ENCODE measurements around the gene SRPK2.

Gene SRPK2

DNA sequence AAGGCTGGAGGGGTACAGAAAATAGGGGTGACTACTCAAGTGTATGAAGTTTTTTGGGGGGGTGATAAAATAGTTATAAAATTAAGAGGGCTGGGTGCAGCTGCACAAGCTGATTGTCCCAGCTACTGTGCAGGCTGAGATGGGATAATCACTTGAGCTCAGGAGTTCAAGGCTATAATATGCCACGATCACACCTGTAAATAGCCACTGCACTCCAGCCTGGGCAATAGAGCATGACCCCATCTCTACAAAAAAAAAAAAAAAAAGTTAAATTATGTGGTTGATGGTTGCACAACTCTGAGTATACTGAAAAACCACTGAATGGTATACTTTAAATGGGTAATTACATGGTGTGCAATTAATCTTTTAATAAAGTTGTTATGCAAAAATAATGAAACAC is 172.9 kb downstream of the SRPK2 start:
- H3K4me1 ChIP-seq (ENCODE audit: control insufficient read depth in 5 of 5, insufficient read depth in 5 of 5, low read length in 5 of 5), result peaks cover 0 to 6% (median 1%) of the 10 kb centered on the region in 5 donors
- H3K27me3 ChIP-seq (ENCODE audit: control insufficient read depth in 5 of 5, insufficient read depth in 4 of 5, low read length in 5 of 5), result no peaks in the 10 kb centered on the region
- H3K9me3 ChIP-seq (ENCODE audit: control insufficient read depth in 5 of 5, low read length in 5 of 5), result no peaks in the 10 kb centered on the region
- no peak overlapping the region for H3K9ac ChIP-seq (ENCODE audit: low read length in 5 of 5)
- no peak overlapping the region for H3K27ac ChIP-seq (ENCODE audit: low read depth, low read length)
- no peak overlapping the region for H3K4me3 ChIP-seq (ENCODE audit: low read depth in 1 of 5, low read length in 5 of 5)
- no peaks in the 10 kb centered on the region for H3K36me3 ChIP-seq (ENCODE audit: control insufficient read depth in 5 of 5, insufficient read depth in 5 of 5, low read length in 5 of 5)

DNA sequence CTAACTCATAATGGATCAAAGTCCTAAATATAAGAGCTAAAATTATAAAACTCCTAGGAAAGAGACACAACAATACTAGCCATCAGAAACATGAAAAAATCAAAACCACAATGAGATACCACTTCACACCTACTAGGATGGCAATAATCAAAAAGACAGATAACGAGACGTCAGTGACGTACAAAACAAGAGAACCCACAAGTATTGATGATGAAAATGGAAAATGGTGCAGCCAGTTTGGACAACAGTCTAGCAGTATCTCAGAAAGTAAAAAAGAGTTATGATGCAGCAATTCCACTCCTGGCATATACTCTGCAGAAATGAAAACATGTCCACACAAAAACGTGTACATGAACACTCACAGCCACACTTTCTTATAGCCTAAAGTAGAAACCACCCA is 173.5 kb downstream of the SRPK2 start:
- Histone ChIP-seq H3K4me3 (ENCODE audit: low read depth in 1 of 5, low read length in 5 of 5) (no peak overlapping the region), H3K27ac (ENCODE audit: low read depth, low read length) (no peak overlapping the region), H3K4me1 (ENCODE audit: control insufficient read depth in 5 of 5, insufficient read depth in 5 of 5, low read length in 5 of 5) (peaks cover 0 to 10% (median 7%) of the 10 kb centered on the region in 5 donors), H3K36me3 (ENCODE audit: control insufficient read depth in 5 of 5, insufficient read depth in 5 of 5, low read length in 5 of 5) (no peaks in the 10 kb centered on the region), H3K9ac (ENCODE audit: low read length in 5 of 5) (no peak overlapping the region), H3K27me3 (ENCODE audit: control insufficient read depth in 5 of 5, insufficient read depth in 4 of 5, low read length in 5 of 5) (no peaks in the 10 kb centered on the region), H3K9me3 (ENCODE audit: control insufficient read depth in 5 of 5, low read length in 5 of 5) (no peaks in the 10 kb centered on the region)

DNA sequence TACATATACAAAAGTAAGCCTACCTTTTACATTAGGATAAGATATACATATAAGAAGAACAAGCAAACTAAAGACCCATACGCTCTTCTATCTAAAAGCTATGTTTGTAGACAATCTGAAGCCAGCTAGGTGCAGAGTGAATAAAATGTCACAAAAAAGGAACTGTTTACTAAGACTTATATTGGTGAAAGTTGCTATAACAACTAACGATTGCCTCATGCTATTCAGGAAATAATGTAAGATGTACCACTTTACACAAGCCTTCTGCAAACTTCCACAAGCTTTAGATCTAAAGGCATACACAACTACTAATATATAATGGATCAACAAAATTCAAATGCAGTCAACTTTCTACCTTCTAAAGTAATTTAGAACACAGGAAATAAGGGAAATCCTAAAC is 175.1 kb downstream of the SRPK2 start:
- H3K9ac ChIP-seq (ENCODE audit: low read length in 5 of 5), result no peak overlapping the region
- no peak overlapping the region for H3K27ac ChIP-seq (ENCODE audit: low read depth, low read length)
- H3K27me3 ChIP-seq (ENCODE audit: control insufficient read depth in 5 of 5, insufficient read depth in 4 of 5, low read length in 5 of 5), result no peaks in the 10 kb centered on the region
- H3K9me3 ChIP-seq (ENCODE audit: control insufficient read depth in 5 of 5, low read length in 5 of 5), result no peaks in the 10 kb centered on the region
- no peak overlapping the region for H3K4me3 ChIP-seq (ENCODE audit: low read depth in 1 of 5, low read length in 5 of 5)
- peaks cover 0 to 11% (median 7%) of the 10 kb centered on the region in 5 donors for H3K4me1 ChIP-seq (ENCODE audit: control insufficient read depth in 5 of 5, insufficient read depth in 5 of 5, low read length in 5 of 5)
- H3K36me3 ChIP-seq (ENCODE audit: control insufficient read depth in 5 of 5, insufficient read depth in 5 of 5, low read length in 5 of 5), result no peaks in the 10 kb centered on the region

DNA sequence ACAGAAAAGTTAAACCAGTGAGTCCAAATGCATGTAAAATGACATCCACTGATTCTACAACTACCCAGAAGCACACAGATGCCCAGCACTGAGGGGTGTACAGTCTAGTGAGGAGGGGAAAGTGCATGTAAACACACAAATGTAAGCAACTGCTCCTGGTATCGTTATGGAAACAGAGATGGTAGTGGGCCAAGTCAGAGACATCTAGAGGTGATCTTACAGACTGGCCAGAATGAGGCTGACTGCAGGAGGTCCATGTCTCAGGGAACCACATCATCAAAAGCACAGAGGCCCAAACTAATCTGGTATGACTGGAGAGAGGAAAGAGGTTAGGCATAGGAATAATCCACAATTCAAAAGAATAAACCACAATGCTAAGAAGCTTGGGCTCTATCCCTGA is 176.5 kb downstream of the SRPK2 start:
- Histone ChIP-seq H3K27ac (ENCODE audit: low read depth, low read length) (no peak overlapping the region), H3K4me1 (ENCODE audit: control insufficient read depth in 5 of 5, insufficient read depth in 5 of 5, low read length in 5 of 5) (peaks cover 0 to 11% (median 7%) of the 10 kb centered on the region in 5 donors), H3K27me3 (ENCODE audit: control insufficient read depth in 5 of 5, insufficient read depth in 4 of 5, low read length in 5 of 5) (no peaks in the 10 kb centered on the region), H3K36me3 (ENCODE audit: control insufficient read depth in 5 of 5, insufficient read depth in 5 of 5, low read length in 5 of 5) (no peaks in the 10 kb centered on the region), H3K9me3 (ENCODE audit: control insufficient read depth in 5 of 5, low read length in 5 of 5) (no peaks in the 10 kb centered on the region), H3K9ac (ENCODE audit: low read length in 5 of 5) (no peak overlapping the region), H3K4me3 (ENCODE audit: low read depth in 1 of 5, low read length in 5 of 5) (no peak overlapping the region)

DNA sequence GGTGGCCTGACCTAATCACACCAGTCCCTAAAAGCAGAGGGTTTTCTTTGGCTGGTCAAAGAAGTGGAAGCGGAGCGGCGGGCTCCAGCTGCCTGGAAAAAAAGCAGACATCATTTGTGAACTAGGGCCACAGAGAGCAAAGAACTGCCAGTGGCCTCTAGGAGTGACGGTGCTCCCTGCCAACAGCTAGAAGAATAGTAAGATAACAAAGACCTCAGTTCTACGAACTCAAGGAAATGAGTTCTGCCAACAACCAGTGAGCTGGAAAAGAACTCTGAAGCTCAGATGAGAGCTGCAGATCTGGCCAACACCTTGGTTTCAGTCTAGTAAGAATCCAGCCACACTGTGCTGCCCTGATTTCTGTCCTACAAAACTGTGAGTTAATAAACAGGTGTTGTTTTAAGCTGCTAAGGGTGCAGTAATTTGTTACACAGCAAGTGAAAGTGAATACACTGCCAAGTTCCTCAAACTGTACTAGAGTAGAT is 178.0 kb downstream of the SRPK2 start:
- peak overlapping the region in 1 of 5 donors; percentile 30 for H3K9ac ChIP-seq (ENCODE audit: low read length in 5 of 5)
- no peaks in the 10 kb centered on the region for H3K36me3 ChIP-seq (ENCODE audit: control insufficient read depth in 5 of 5, insufficient read depth in 5 of 5, low read length in 5 of 5)
- H3K27ac ChIP-seq (ENCODE audit: low read depth, low read length), result no peak overlapping the region
- H3K9me3 ChIP-seq (ENCODE audit: control insufficient read depth in 5 of 5, low read length in 5 of 5), result no peaks in the 10 kb centered on the region
- no peak overlapping the region for H3K4me3 ChIP-seq (ENCODE audit: low read depth in 1 of 5, low read length in 5 of 5)
- H3K27me3 ChIP-seq (ENCODE audit: control insufficient read depth in 5 of 5, insufficient read depth in 4 of 5, low read length in 5 of 5), result no peaks in the 10 kb centered on the region
- peaks cover 0 to 11% (median 7%) of the 10 kb centered on the region in 5 donors for H3K4me1 ChIP-seq (ENCODE audit: control insufficient read depth in 5 of 5, insufficient read depth in 5 of 5, low read length in 5 of 5)

DNA sequence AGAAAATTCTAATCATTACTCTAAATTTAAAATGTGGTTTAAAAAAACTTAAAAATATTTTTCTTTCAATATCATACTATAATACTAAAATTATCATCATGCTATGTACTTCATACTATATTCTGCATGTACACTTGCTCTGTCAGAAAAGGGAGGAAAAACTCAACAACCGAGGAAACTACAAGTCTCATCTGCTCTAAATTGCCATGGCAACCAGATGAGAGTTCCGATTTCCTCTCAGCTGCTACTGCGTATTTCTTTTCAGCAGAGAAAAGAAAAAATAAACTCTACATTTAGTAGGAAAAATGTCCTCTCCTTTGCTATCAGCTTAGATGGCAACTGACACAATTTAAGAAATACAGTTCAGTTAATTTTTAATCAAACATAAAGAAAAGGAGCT is 178.9 kb downstream of the SRPK2 start:
- Histone ChIP-seq H3K27ac (ENCODE audit: low read depth, low read length) (no peak overlapping the region), H3K36me3 (ENCODE audit: control insufficient read depth in 5 of 5, insufficient read depth in 5 of 5, low read length in 5 of 5) (no peaks in the 10 kb centered on the region), H3K27me3 (ENCODE audit: control insufficient read depth in 5 of 5, insufficient read depth in 4 of 5, low read length in 5 of 5) (no peaks in the 10 kb centered on the region), H3K4me3 (ENCODE audit: low read depth in 1 of 5, low read length in 5 of 5) (no peak overlapping the region), H3K9me3 (ENCODE audit: control insufficient read depth in 5 of 5, low read length in 5 of 5) (no peaks in the 10 kb centered on the region), H3K4me1 (ENCODE audit: control insufficient read depth in 5 of 5, insufficient read depth in 5 of 5, low read length in 5 of 5) (peaks cover 0 to 11% (median 7%) of the 10 kb centered on the region in 5 donors), H3K9ac (ENCODE audit: low read length in 5 of 5) (no peak overlapping the region)

DNA sequence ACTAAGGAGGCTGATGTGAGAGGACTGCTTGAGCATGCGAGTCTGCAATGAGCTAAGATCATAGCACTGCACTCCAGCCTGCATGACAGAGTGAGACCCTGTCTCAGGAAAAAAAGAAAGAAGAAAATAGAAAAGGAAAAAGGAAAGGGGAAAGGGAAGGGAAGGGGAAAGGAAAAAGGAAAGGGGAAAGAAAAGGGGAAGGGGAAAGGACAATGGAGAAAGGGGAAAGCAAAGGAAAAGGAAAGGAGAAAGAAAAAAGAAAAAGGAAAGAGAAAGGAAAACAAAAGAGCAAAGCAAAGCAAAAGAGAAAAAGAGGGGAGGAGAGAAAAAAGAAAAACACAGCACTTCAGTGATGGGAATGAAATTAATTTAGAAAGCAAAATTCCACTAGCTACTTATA is 179.3 kb downstream of the SRPK2 start:
- no peak overlapping the region for H3K27ac ChIP-seq (ENCODE audit: low read depth, low read length)

DNA sequence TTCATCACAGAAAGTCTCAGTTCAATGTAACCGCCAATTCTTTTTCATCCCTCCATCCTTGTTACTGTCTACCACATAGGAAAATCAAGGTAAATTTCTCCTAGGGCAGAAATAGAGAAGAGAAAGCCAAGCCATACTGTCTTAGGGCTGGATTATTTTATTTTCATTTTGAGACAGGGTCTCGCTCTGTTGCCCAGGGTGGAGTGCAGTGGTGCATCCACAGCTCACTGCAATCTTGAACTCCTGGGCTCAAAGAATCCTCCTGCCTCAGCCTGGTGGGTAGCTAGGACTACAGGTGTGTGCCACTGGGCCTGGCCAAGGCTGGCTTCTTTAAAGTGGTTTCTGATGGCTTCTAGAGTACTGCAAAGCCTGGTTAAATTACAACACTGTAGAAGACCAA is 181.7 kb downstream of the SRPK2 start:
- H3K9ac ChIP-seq (ENCODE audit: low read length in 5 of 5), result no peak overlapping the region
- H3K4me1 ChIP-seq (ENCODE audit: control insufficient read depth in 5 of 5, insufficient read depth in 5 of 5, low read length in 5 of 5), result peaks cover 0 to 11% (median 6%) of the 10 kb centered on the region in 5 donors
- no peak overlapping the region for H3K27ac ChIP-seq (ENCODE audit: low read depth, low read length)

More for the DNA sequence above, 179.3 kb downstream of the SRPK2 start:
- Histone ChIP-seq H3K36me3 (ENCODE audit: control insufficient read depth in 5 of 5, insufficient read depth in 5 of 5, low read length in 5 of 5) (no peaks in the 10 kb centered on the region), H3K27me3 (ENCODE audit: control insufficient read depth in 5 of 5, insufficient read depth in 4 of 5, low read length in 5 of 5) (no peaks in the 10 kb centered on the region), H3K9me3 (ENCODE audit: control insufficient read depth in 5 of 5, low read length in 5 of 5) (no peaks in the 10 kb centered on the region), H3K4me1 (ENCODE audit: control insufficient read depth in 5 of 5, insufficient read depth in 5 of 5, low read length in 5 of 5) (peaks cover 0 to 11% (median 7%) of the 10 kb centered on the region in 5 donors), H3K9ac (ENCODE audit: low read length in 5 of 5) (no peak overlapping the region), H3K4me3 (ENCODE audit: low read depth in 1 of 5, low read length in 5 of 5) (no peak overlapping the region)

DNA sequence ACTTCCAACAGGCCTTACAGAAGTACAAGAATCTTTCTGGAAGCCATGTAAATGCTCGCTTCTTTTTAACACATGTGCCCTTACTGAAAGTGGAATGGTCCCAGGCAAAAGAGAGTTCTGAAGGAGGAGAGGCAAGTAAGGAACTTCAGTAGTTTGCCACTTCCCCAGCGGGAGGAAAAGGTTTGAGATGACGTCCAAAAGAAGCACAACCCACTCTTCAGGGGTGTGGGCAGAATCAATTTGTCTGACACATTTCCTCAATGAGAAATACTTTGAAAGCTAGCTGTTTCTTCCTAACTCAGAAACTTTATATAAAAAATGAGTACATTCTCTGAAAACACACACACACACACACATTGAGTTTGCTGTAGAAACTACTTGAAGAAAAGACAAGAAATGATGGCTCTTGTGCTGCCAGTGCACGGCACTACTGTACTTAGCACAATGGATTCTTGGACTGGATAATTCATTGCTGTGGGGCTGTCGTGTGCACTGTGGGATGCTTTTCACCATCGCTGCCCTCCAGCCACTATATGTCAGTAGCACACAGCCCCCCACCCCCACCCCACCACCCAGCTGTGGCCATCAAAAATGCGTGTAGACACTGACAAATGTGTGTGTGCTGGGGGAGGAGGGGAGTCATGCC is 183.0 kb downstream of the SRPK2 start:
- Histone ChIP-seq H3K36me3 (ENCODE audit: control insufficient read depth in 5 of 5, insufficient read depth in 5 of 5, low read length in 5 of 5) (peaks cover 0 to 20% (median 12%) of the 10 kb centered on the region in 5 donors), H3K9me3 (ENCODE audit: control insufficient read depth in 5 of 5, low read length in 5 of 5) (no peaks in the 10 kb centered on the region), H3K27me3 (ENCODE audit: control insufficient read depth in 5 of 5, insufficient read depth in 4 of 5, low read length in 5 of 5) (no peaks in the 10 kb centered on the region), H3K27ac (ENCODE audit: low read depth, low read length) (no peak overlapping the region), H3K4me1 (ENCODE audit: control insufficient read depth in 5 of 5, insufficient read depth in 5 of 5, low read length in 5 of 5) (peaks cover 0 to 9% (median 3%) of the 10 kb centered on the region in 5 donors), H3K4me3 (ENCODE audit: low read depth in 1 of 5, low read length in 5 of 5) (no peak overlapping the region), H3K9ac (ENCODE audit: low read length in 5 of 5) (no peak overlapping the region)

More for the DNA sequence above, 181.7 kb downstream of the SRPK2 start:
- Histone ChIP-seq H3K36me3 (ENCODE audit: control insufficient read depth in 5 of 5, insufficient read depth in 5 of 5, low read length in 5 of 5) (peaks cover 0 to 10% (median 6%) of the 10 kb centered on the region in 5 donors), H3K9me3 (ENCODE audit: control insufficient read depth in 5 of 5, low read length in 5 of 5) (no peaks in the 10 kb centered on the region), H3K4me3 (ENCODE audit: low read depth in 1 of 5, low read length in 5 of 5) (no peak overlapping the region), H3K27me3 (ENCODE audit: control insufficient read depth in 5 of 5, insufficient read depth in 4 of 5, low read length in 5 of 5) (no peaks in the 10 kb centered on the region)

DNA sequence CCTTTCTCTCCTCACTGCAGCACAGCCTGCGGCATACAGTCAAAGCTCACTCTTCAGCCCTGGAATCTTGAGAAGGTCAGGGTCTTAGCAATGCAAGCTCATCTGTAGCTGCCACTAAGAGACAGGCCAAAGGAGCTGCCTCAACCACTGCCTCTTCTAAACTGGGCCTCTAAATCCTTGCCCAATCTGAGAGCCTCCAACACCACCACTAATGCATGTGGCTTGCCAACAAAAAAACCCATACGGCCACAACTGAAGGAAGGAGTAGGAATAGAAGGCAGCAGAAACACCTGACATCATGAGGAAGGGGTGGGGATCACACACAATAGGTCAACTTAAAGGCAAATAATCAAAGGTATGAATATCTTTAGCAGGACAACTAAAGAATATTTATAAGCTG is 183.8 kb downstream of the SRPK2 start:
- peaks cover 0 to 5% (median 0%) of the 10 kb centered on the region in 5 donors for H3K4me1 ChIP-seq (ENCODE audit: control insufficient read depth in 5 of 5, insufficient read depth in 5 of 5, low read length in 5 of 5)
- H3K4me3 ChIP-seq (ENCODE audit: low read depth in 1 of 5, low read length in 5 of 5), result no peak overlapping the region
- H3K9ac ChIP-seq (ENCODE audit: low read length in 5 of 5), result no peak overlapping the region
- H3K9me3 ChIP-seq (ENCODE audit: control insufficient read depth in 5 of 5, low read length in 5 of 5), result no peaks in the 10 kb centered on the region
- H3K27ac ChIP-seq (ENCODE audit: low read depth, low read length), result no peak overlapping the region
- peaks cover 0 to 20% (median 12%) of the 10 kb centered on the region in 5 donors for H3K36me3 ChIP-seq (ENCODE audit: control insufficient read depth in 5 of 5, insufficient read depth in 5 of 5, low read length in 5 of 5)
- no peaks in the 10 kb centered on the region for H3K27me3 ChIP-seq (ENCODE audit: control insufficient read depth in 5 of 5, insufficient read depth in 4 of 5, low read length in 5 of 5)
